ENCODE measurements around the gene PNPO.
A peak's percentile ranks its signal among the peaks of the same experiment; 100 is the strongest.
"Not testable (repeated sequence)": the region's sequence is repeated elsewhere in the genome, so short reads cannot be mapped to it uniquely, and the experiment has no call there.

PNPO gene

DNA sequence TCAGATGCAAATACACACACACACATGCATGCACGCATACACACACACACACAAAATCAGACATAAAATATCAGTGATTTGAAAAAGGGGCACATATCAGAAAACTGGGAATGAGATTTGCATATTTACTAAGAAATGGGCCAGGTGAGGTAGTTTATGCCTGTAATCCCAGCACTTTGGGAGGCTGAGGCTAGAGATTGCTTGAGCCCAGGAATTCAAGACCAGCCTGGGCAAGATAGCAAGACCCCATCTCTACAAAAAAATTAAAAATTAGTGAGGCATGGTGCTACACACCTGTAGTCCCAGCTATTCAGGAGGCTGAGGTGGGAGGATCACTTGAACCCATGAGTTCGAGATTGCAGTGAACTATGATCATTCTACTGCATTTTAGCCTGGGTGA lies 22.4 kb upstream of the PNPO start:
- DNase-seq, result no peak

DNA sequence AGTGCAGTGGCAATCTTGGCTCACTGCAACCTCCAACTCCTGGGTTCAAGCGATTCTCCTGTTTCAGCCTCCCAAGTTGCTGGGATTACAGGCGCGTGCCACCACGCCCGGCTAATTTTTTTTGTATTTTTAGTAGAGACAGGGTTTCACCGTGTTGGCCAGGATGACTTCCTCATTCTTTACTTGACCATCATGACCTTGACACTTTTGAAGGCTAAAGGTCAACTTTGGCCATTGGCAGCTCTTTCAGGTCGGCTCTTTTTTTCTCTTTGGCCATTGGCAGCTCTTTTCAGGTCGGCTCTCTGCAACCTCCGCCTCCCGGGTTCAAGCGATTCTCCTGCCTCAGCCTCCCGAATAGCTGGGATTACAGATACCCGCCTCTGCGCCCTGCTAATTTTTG lies 21.5 kb upstream of the PNPO start:
- DNase-seq, result not testable (repeated sequence)

DNA sequence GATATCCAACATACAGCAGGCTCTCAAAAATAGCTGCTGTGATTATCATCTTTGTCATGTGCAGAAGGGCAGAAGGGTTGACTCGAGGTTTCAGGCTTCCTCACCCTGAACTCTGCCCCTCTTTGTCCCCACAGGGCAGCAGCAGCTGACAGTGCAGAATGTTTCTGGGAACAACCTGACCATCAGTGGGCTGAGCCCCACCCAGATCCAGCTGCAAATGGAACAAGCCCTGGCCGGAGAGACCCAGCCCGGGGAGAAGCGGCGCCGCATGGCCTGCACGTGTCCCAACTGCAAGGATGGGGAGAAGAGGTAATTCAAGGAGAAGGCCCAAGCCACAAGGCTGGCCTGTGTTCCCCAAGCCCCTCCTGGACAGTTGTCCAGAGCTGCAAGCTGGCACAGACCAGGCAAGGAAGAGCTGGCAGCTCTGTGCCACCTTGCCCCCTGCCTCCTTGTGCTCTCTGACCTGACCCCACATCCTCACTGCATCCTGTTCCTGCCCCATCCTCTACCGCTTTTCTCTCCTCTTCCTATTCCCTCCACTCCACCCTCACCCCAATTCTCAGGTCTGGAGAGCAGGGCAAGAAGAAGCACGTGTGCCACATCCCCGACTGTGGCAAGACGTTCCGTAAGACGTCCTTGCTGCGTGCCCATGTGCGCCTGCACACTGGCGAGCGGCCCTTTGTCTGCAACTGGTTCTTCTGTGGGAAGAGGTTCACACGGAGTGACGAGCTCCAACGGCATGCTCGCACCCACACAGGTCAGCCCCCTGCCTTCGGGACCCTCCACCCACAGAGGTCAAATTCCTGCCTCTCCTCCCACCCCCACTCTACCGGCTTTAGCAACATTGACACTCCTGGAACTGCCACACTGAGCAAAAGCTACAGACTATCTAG lies 16.3 kb upstream of the PNPO start:
- DNase-seq, result no peak

GRCh38 chr17:47925678-47925988 lies 15.7 kb upstream of the PNPO start:
- DNase-seq, result no peak

- no peak for DNase-seq
Measured at GRCh38 chr17:47927821-47928400, 13.5 kb upstream of the PNPO start.

- no peak for DNase-seq
Measured at GRCh38 chr17:47928415-47928814, 13.0 kb upstream of the PNPO start.

GRCh38 chr17:47929218-47930000 lies 12.0 kb upstream of the PNPO start:
- DNase-seq, result no peak

DNA sequence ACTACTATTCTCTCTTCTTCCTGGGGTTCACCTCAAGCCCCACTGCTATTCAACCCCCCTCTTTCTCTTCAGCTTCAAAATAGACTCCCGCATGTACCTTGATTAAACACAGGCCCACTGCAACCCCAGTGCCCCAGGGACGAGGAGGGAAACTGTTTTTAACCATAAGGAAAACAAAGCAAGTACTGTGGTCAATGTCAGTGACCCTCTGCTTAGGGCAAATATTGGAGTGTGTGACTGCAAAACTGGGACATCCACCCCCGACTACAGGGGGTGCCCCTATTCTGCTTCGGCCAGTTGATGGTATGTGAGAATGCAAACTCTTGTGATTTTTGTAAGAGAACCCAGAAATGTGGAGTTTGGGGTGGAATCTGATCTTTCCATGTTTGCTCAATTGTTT lies 9.5 kb upstream of the PNPO start:
- no peak for DNase-seq

DNA sequence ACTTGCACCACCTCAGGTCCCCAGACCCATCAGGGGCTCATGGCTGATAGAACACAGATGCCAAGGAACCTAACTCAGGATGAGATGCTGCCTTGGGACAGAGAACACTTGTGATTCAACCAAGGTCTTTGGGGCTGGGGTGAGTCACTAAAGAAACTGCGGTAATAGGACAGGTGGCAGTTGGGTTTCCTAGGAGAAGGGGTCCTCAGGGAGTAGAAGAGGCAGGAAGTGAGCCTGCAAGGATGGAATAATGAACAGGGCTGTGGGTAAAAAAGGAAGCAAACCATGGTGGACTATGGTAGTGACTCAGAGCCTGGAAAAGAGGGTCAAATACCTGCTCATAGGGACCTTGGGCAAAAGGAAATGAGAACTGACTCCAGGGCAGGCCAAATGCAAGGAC lies 6.5 kb upstream of the PNPO start:
- no peak for DNase-seq

DNA sequence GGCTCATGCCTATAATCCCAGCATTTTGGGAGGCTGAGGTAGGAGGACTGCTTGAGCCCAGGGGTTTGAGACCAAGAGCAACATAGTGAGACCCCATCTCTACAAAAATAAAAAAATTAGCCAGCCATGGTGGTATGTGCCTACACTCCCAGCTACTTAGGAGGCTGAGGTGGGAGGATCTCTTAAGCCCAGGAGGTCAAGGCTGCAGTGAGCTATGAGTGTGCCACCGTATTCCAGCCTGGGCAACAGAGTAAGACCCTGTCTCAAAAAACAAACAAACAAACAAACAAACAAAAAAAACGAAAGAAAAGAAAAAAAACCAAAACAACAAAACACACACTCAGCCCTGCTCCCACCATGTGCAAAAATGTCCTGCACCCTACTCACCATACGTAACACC lies 5.9 kb upstream of the PNPO start:
- DNase-seq, result not testable (repeated sequence)

- no peak for DNase-seq
Measured at GRCh38 chr17:47935961-47936360, 5.4 kb upstream of the PNPO start.

GRCh38 chr17:47937941-47938340 lies 3.4 kb upstream of the PNPO start:
- no peak for DNase-seq

DNA sequence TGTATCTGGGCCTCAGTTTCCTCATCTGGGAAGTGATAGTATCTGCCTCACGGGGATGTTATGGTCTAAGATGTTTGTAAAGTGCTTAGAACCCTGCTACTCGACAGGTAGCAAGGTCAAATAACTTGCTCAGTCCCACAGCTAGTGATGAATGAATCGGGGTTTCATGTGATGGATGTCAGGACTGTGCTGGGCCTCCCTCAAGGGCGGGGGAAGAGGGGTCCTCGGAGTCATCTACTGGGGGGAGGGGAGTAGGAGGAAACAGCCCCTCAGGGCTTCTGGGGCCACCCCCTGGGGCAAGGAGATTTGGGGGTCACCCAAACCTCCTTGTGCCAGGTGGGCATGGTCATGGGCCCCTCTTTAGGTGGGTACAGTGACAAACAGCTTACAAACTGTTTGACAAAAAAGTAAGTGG lies 732 bp downstream of the PNPO start:
- no peak for DNase-seq

DNA sequence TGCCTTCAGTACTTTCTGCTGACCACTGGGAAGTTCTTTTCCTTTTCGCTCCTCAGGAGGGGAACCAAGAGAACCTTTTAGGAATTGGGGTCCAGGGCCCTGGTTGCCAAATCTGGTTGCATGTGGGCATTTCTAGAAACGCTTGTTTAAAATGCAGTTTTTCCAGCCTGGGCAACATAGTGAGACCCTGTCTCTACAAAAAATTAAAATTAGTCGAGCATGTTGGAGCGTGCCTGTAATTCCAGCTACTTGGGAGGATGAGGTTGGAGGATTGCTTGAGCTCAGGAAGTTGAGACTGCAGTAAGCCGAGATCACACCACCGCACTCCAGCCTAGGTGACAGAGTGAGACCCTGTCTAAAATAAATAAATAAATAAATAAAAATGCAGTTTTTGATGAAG lies 1.2 kb downstream of the PNPO start:
- DNase-seq, result no peak

- DNase-seq, result no peak
Measured at GRCh38 chr17:47945080-47945479, 3.7 kb downstream of the PNPO start.

- DNase-seq, result no peak
Measured at GRCh38 chr17:47945529-47946508, 4.4 kb downstream of the PNPO start.

GRCh38 chr17:47946516-47946915 lies 5.1 kb downstream of the PNPO start:
- DNase-seq, result no peak

DNA sequence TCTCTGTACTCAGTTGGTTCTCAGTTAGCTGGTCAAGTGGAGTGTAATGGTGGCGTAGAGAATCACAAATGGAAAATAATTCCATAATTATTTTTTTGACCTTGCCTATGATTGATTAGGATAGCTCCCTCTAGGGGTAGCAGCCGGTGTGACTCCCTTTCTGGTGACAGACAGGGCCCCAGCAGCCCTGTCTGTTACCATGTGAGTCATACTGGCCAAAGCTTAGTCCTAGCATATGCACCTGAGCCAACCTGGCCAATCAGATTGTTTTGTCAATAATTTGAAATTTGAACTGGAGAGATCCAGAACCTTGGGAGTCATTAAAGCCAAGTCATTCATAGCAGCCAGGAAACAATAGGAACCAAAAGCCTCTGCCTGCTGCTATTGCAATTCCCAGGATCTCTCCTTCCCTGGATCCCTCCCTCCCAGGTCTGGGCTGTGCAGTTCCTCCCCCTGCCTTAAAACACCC lies 5.6 kb downstream of the PNPO start:
- DNase-seq, result peak; percentile 47

DNA sequence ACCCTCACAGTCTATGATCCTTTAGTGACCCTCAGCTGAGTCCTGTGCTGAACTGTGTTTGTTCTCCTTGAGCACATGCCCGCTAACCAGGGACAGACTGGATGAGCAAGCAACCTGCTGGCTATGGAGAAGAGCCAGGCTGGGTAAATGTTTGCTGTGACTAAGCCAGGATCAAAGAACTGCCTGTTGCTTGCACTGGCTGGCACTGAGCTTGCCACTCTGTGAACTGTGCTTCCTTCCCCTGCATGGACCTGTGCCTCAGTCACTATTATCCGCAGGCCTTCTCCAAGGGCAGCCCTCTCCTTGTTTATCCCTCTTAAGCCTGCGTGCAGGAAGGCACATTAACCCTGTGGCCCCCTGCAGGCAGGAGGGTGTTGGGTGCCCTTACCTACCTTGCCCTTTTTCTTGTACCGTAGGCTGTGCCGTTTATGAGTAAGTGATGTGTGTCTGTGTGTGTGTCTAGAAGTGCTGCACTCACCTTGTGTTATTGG lies 7.4 kb downstream of the PNPO start:
- no peak for DNase-seq

DNA sequence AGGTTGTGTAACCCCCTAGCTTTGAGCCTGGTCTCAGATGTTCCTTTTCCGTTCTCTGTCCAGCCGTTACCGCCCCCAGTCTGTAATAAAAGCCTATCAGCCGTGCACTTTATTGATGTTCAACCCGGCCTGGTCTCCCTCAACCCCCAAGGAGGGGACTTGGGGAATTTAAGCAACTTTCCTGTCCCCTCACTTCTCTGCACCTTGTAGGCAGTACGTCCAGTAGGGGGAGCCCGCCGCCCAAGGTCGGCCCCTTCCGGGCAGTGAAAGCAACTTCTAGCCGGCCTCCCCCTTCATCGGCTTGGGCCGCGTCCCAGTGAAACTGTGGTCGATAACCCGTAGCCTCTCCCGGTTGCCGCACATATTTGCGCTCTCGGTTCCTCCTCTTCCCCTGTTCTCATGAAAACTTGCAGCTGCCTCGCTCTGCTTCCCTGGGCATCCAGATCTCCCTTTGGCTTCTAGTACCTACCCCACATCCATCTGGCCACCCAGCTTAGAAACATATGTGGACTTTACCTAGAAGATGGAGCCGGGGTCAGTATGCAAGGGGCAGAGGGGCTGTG lies 7.9 kb downstream of the PNPO start:
- DNase-seq, result peak; percentile 67

DNA sequence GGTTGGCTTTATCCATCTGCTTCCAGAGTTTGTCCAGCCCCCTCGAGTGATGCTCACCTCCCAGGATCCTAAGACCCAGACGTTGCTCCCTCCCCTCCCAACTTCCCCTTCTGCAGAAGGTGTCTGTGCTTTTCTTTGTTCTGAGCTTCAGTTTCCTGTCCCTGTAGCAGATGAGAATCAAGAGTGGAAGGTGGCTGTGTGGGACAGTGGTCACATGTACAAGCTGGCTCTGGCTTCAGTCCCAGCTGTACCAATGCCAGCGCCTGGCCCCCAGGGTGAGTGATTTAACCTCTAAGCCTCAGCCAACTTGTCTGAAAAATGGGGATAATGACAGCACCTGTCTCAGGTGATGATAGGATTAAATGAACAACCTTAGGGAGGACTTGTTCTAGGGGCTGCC lies 8.6 kb downstream of the PNPO start:
- DNase-seq, result no peak

- DNase-seq, result no peak
Measured at GRCh38 chr17:47950448-47950847, 9.1 kb downstream of the PNPO start.
